HG03521 (cell line): Measurements from ENCODE around the gene SLC4A3.
"Not testable (repeated sequence)": the region's sequence is repeated elsewhere in the genome, so short reads cannot be mapped to it uniquely, and the experiment has no call there.

Experiments used
- ATAC-seq: cut with Tn5 transposase; IDR thresholded peaks from one replicate; pipeline ENCODE4 v1.9.1; 2021; ENCODE audit warnings: mild to moderate bottlenecking, moderate library complexity; ENCODE audit not compliant: unreplicated experiment

SLC4A3 gene

GRCh38 chr2:219672406-219672805, 45.0 kb downstream of the SLC4A3 start:
- no peak for ATAC-seq

DNA sequence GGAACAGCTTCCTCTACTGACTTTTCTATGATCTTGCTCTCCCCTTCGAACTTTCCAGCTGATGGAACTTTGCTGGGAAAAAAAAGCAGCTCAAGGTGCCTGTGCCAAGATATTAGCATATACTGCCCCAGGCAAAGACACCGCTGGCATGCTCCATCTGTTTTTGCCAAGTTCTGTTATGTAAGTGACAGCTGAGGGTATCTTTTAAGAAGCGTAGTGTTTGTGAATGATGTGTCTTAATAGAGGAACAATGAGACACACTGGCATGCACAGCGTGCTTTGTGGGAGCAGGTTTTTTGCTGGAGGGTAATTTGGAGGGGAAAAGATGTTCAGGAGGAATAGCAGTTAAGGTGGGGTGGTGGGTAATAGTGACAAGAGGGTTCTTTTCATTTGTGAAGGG, 47.8 kb downstream of the SLC4A3 start:
- ATAC-seq: no peak

GRCh38 chr2:219676586-219676985, 49.2 kb downstream of the SLC4A3 start:
- no peak for ATAC-seq

GRCh38 chr2:219679041-219679440, 51.6 kb downstream of the SLC4A3 start:
- ATAC-seq: no peak

- no peak for ATAC-seq
Observed at GRCh38 chr2:219679571-219679970, 52.1 kb downstream of the SLC4A3 start.

- ATAC-seq: no peak
Observed at GRCh38 chr2:219680958-219681693, 53.7 kb downstream of the SLC4A3 start.

DNA sequence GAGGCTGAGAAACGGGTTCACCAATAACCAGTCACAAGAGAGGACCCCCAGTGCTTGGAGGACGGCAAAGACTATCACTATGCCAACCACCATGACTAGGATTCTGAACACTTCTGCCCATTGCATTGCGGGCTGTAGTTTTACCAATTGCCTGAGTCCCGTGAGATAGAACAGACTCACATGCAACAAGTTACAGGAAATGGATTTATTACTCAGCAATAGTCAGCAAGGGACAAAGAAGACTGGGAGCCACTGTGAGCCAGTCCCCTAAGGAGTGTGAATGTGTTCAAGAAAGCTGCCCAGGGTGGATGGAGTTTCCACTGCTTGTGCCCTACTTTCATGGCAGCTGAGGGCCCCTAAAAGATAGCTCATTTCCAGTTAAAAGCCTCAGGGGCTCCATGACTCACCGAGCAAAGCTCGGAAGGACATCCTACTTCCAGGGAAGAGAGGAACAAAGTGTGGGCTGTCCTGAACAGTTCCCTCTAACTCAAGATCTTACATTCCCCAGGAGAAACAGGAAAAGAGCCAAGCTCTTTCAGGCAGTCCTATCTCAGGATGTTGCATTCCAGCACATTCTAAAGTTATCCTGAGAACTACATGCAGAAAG, 54.4 kb downstream of the SLC4A3 start:
- ATAC-seq: no peak

DNA sequence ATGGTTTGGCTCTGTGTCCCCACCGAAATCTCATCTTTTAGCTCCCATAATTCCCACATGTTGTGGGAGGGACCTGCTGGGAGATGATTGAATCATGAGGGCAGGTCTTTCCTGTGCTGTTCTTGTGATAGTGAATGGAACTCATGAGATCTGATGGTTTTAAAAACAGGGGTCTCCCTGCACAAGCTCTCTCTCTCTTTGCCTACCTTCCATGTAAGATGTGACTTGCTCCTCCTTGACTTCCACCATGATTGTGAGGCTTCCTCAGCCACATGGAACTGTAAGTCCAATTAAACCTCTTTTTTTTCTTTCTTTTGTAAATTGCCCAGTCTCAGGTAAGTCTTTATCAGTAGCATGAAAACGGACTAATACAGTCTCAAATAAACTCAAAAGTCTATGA, 56.0 kb downstream of the SLC4A3 start:
- ATAC-seq: not testable (repeated sequence)

GRCh38 chr2:219684721-219685689, 57.6 kb downstream of the SLC4A3 start:
- ATAC-seq: peak; percentile 89

DNA sequence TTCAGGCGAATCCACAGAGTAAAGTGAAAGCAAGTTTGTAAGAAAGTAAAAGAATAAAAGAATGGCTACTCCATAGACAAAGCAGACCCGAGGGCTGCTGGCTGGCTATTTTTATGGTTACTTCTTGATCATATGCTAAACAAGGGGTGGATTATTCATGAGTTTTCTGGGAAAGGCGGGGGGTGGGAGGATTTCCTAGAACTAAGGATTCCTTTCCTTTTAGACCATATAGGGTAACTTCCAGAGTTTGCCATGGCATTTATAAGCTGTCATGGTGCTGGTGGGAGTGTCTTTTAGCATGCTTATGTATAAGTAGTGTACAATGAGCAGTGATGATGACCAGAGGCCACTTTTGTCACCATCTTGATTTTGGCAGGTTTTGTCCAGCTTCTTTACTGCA, 59.8 kb downstream of the SLC4A3 start:
- no peak for ATAC-seq

DNA sequence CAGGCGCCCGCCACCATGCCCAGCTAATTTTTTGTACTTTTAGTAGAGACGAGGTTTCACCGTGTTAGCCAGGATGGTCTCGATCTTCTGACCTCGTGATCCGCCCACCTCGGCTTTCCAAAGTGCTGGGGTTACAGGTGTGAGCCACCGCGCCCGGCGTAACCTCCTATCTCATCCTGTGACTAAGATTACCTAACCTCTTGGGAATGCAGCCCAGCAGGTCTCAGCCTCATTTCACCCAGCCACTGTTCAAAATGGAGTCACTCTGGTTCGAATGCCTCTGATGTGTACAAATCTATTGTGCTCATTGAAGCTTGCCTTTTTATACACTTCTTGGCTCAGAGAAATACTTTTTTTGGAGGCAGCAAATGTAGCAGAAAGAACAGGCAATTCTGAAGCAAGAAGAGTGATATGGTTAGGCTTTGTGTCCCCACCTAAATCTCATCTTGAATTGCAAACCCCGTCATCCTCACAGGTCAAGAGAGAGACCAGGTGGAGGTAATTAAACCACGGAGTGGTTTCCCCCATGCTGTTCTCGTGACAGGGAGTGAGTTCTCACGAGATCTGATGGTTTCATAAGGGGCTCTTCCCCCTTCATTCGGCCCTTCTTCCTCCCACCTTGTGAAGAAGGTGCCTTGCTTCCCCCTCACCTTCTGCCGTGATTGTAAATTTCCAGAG, 60.6 kb downstream of the SLC4A3 start:
- ATAC-seq: no peak

- no peak for ATAC-seq
Observed at GRCh38 chr2:219688560-219689445, 61.4 kb downstream of the SLC4A3 start.

DNA sequence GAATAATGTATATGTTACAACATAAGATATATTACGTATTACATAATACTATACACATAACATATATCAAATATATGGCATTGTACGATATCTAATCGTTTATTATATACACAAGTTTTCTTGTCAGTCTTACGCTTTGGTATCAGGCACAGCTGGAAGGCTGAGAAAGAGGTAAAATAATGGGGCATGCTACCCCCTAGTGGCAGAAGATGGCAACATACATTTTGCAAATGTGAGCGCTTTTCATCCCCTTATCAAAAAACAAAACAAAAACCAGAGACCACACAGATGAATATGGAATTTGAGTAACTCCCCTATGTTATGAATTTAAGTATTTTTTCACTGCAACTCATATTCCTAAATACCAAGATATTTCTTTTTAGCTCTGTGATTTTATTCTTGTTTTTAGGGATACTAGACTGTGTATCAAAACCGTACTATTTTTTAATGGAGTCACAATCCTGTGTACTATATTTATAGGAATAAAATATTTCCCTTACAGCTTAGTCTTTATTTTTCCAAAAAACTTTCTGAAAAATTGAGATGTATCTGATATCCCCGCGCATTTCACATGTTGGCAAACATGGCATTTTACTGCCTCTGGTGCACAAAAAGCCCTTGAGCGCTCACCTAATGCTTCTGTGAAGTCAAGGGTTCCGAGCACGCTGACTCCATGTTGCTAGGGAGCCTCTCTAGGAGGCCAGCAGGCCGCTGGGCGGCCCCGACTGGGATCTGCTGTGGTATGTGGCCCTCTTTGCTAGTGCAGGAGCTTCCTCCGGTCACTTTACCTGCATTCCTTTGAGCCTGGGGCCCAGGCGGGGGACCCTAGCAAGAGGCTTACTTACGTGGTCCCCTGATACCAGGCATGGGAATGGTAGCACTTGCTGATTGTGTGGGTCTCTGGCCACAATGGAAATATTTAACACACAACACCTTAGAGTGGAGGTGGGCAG, 62.5 kb downstream of the SLC4A3 start:
- ATAC-seq: peak; percentile 43

- ATAC-seq: no peak
Observed at GRCh38 chr2:219691571-219691970, 64.1 kb downstream of the SLC4A3 start.
